ENCODE data around the gene SOCS3. TPM values are rescaled to one million over a fixed set of nuclear protein-coding genes. Genes with fewer than 3 reads are reported as not detected.

The SOCS3 gene
- total RNA-seq, 3 donors from 2014 or later (not counting 1 experiment from before 2014, with no cell fraction given) = 39.0 to 47.9 (median 43.6) TPM

DNA sequence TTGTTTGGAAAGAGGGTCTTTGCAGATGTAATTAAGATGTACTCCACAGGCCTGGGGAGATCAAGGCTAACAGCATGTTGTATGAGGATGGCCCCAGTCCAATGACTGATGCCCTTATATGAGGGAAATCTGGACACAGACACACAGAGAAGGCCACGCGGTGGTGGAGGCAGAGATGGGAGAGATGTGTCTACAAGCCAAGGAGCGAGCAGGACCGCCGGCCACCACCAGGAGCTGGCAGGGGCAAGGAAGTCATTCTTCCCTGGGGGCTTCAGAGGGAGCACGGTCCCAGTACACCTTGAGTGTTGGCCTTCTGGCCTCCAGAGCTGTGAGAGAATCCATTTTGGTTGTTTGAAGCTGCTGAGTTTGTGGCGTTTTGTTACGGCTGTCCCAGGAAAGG is 14.7 kb downstream of the SOCS3 start:
- no peaks in the 10 kb centered on the region for H3K9me3 Mint-ChIP-seq
- WGBS (ENCODE audit: insufficient coverage) = 98% methylated on average over 8 of the region's 8 CpGs
- ATAC-seq = no peak
- H3K27me3 Mint-ChIP-seq (ENCODE audit: low read depth in 2 of 2) = peaks cover 0 to 2% of the 10 kb centered on the region in 2 donors
- TF ChIP-seq, protein P1, sequence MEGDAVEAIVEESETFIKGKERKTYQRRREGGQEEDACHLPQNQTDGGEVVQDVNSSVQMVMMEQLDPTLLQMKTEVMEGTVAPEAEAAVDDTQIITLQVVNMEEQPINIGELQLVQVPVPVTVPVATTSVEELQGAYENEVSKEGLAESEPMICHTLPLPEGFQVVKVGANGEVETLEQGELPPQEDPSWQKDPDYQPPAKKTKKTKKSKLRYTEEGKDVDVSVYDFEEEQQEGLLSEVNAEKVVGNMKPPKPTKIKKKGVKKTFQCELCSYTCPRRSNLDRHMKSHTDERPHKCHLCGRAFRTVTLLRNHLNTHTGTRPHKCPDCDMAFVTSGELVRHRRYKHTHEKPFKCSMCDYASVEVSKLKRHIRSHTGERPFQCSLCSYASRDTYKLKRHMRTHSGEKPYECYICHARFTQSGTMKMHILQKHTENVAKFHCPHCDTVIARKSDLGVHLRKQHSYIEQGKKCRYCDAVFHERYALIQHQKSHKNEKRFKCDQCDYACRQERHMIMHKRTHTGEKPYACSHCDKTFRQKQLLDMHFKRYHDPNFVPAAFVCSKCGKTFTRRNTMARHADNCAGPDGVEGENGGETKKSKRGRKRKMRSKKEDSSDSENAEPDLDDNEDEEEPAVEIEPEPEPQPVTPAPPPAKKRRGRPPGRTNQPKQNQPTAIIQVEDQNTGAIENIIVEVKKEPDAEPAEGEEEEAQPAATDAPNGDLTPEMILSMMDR (IDR thresholded peaks at IDR 0.05) = no peak
- Histone ChIP-seq H3K4me1 (ENCODE audit: control insufficient read depth, insufficient read depth, low read length) (peaks cover 61% of the 10 kb centered on the region), H3K9me3 (ENCODE audit: control insufficient read depth, insufficient read depth, low read length) (no peaks in the 10 kb centered on the region), H3K27me3 (ENCODE audit: control insufficient read depth, insufficient read depth, low read length) (no peaks in the 10 kb centered on the region), H3K36me3 (ENCODE audit: control insufficient read depth, insufficient read depth, low read length) (no peaks in the 10 kb centered on the region), H3K27ac (ENCODE audit: low read length) (no peak overlapping the region), H3K4me3 (ENCODE audit: low read length) (no peak overlapping the region)
- no peak for DNase-seq
- H3K27ac Mint-ChIP-seq = peak overlapping the region in 1 of 2 donors; percentile 88
- no peaks in the 10 kb centered on the region for H3K36me3 Mint-ChIP-seq
- peaks cover 23 to 59% of the 10 kb centered on the region in 2 donors for H3K4me1 Mint-ChIP-seq
- no peak overlapping the region for H3K4me3 Mint-ChIP-seq
- intact Hi-C loops (cut with micrococcal nuclease) = no loop called here

DNA sequence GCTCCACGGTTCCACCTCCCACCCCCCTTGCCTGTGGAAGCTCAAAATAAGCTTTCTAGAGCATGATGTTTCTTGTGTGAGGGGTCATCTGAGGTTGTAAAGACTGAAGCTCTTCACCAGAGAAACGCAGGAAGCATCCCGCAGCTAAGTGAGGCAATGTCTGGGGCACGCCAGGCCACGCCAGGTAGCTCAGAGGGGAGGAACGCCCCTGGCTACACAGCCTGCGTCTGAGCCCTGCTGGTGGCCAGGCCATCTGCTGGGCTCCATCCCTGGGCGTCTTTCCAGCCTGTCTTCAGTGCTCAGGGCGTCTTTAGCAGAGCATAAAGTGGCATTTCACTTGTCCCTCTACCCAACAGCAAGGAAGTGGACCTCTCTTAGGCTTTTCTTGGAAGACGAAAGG is 15.2 kb downstream of the SOCS3 start:
- Histone ChIP-seq H3K4me3 (ENCODE audit: low read length) (no peak overlapping the region), H3K27me3 (ENCODE audit: control insufficient read depth, insufficient read depth, low read length) (no peaks in the 10 kb centered on the region), H3K27ac (ENCODE audit: low read length) (no peak overlapping the region), H3K4me1 (ENCODE audit: control insufficient read depth, insufficient read depth, low read length) (peaks cover 59% of the 10 kb centered on the region), H3K36me3 (ENCODE audit: control insufficient read depth, insufficient read depth, low read length) (no peaks in the 10 kb centered on the region), H3K9me3 (ENCODE audit: control insufficient read depth, insufficient read depth, low read length) (no peaks in the 10 kb centered on the region)
- Mint-ChIP-seq H3K27me3 (ENCODE audit: low read depth in 2 of 2) (peaks cover 0 to 2% of the 10 kb centered on the region in 2 donors), H3K9me3 (no peaks in the 10 kb centered on the region), H3K4me3 (no peak overlapping the region), H3K36me3 (no peaks in the 10 kb centered on the region), H3K4me1 (peaks cover 23 to 55% of the 10 kb centered on the region in 2 donors), H3K27ac (peak overlapping the region in 1 of 2 donors; percentile 88)
- 94% methylated on average over 9 of the region's 10 CpGs for WGBS (ENCODE audit: insufficient coverage)
- peak in 1 of 2 donors; percentile 31 for DNase-seq
- intact Hi-C loops (cut with micrococcal nuclease) = no loop called here
- TF ChIP-seq, protein P1 (IDR thresholded peaks at IDR 0.05) = no peak
- no peak for ATAC-seq

GRCh38 chr17:78343543-78344201 is 16.2 kb downstream of the SOCS3 start:
- Mint-ChIP-seq H3K9me3 (no peaks in the 10 kb centered on the region), H3K27me3 (ENCODE audit: low read depth in 2 of 2) (peaks cover 0 to 2% of the 10 kb centered on the region in 2 donors), H3K4me3 (peak overlapping the region; percentile 75), H3K4me1 (peaks cover 23 to 51% of the 10 kb centered on the region in 2 donors), H3K36me3 (no peaks in the 10 kb centered on the region), H3K27ac (peak overlapping the region; percentile 82 to 88)
- Histone ChIP-seq H3K27me3 (ENCODE audit: control insufficient read depth, insufficient read depth, low read length) (no peaks in the 10 kb centered on the region), H3K36me3 (ENCODE audit: control insufficient read depth, insufficient read depth, low read length) (no peaks in the 10 kb centered on the region), H3K27ac (ENCODE audit: low read length) (peak overlapping the region; percentile 81), H3K4me1 (ENCODE audit: control insufficient read depth, insufficient read depth, low read length) (peaks cover 59% of the 10 kb centered on the region), H3K4me3 (ENCODE audit: low read length) (peak overlapping the region; percentile 16), H3K9me3 (ENCODE audit: control insufficient read depth, insufficient read depth, low read length) (no peaks in the 10 kb centered on the region)
- intact Hi-C loops (cut with micrococcal nuclease) = loop anchor here (2.0 kb wide), 1 partner anchor 17 kb away; the partner anchor contains the start of gene SOCS3
- peak; percentile 53 to 88 for DNase-seq
- TF ChIP-seq, protein P1 (IDR thresholded peaks at IDR 0.05) = no peak
- peak; percentile 66 to 77 (median 77) for ATAC-seq
- WGBS (ENCODE audit: insufficient coverage) = 11% methylated on average over 19 of the region's 19 CpGs

Measured in natural killer cell (primary cell).